ENCODE measurements around the gene MYOCOS.

GRCh38 chr1:171611306-171611705 is 10.7 kb upstream of the MYOCOS start:
- TF ChIP-seq CTCF (conservative IDR thresholded peaks at IDR 0.05 in 1 of 2, IDR thresholded peaks at IDR 0.05 in 1 of 2; ENCODE audit: low read depth in 1 of 2, low read length in 2 of 2) (no peak), EZH2 (IDR thresholded peaks at IDR 0.05; ENCODE audit: low read length, missing control alignments) (no peak)
